GM12878 (cell line): Measurements from ENCODE around the gene ATP7A. TPM values are rescaled to one million over a fixed set of nuclear protein-coding genes. Genes with fewer than 3 reads are reported as not detected.

Experiments used
- ATF7 ChIP-seq: fragments of 450-650 bp; IDR thresholded peaks from 2 replicates; pipeline ENCODE4 v1.6.1; 2016; ENCODE audit warnings: low read depth, mild to moderate bottlenecking
- BCLAF1 ChIP-seq: fragments of 450-650 bp; IDR thresholded peaks from 2 replicates; pipeline ENCODE4 v1.6.1; 2017; ENCODE audit warnings: antibody characterized with exemption, mild to moderate bottlenecking, moderate library complexity
- BHLHE40 ChIP-seq, 2 experiments: fragments of 450-650 bp in 1 of 2; IDR thresholded peaks; 2 replicates each; pipeline ENCODE4 v1.6.1; 2011 to 2017; ENCODE audit warnings: low read depth in 2 of 2, borderline replicate concordance in 1 of 2, improper control_type of control experiment in 1 of 2, low read length in 1 of 2, mild to moderate bottlenecking in 1 of 2
- BRCA1 ChIP-seq: IDR thresholded peaks from 2 replicates; pipeline ENCODE4 v1.6.1; 2011; ENCODE audit warnings: low read depth, low read length, improper control_type of control experiment
- CHD2 ChIP-seq: IDR thresholded peaks from 2 replicates; pipeline ENCODE4 v1.6.1; 2011; ENCODE audit warnings: low read depth, low read length, improper control_type of control experiment, borderline replicate concordance
- CREM ChIP-seq: IDR thresholded peaks from 2 replicates; pipeline ENCODE4 v1.6.1; 2014; ENCODE audit warnings: antibody characterized with exemption, low read depth
- EGR1 ChIP-seq, 2 experiments: IDR thresholded peaks; 1 replicate in 1 of 2; 2 replicates in 1 of 2; pipeline ENCODE4 v1.6.1; 2011 to 2012; ENCODE audit warnings: low read depth in 2 of 2, low read length in 2 of 2, borderline replicate concordance in 1 of 2, mild to moderate bottlenecking in 1 of 2, moderate library complexity in 1 of 2
- EP300 ChIP-seq, 2 experiments: fragments of 150-350 bp in 1 of 2; IDR thresholded peaks; 2 replicates each; pipeline ENCODE4 v1.6.1; 2011 to 2012; ENCODE audit warnings: low read depth in 2 of 2, low read length in 2 of 2, borderline replicate concordance in 1 of 2, improper control_type of control experiment in 1 of 2, inconsistent platforms in 1 of 2; ENCODE audit not compliant: control insufficient read depth in 1 of 2
- ESRRA ChIP-seq: IDR thresholded peaks from 2 replicates; pipeline ENCODE4 v1.6.1; 2012; ENCODE audit warnings: mild to moderate bottlenecking, low read length, improper control_type of control experiment
- HDAC2 ChIP-seq: fragments of 200-600 bp; sonication (generic); IDR thresholded peaks from 2 replicates; pipeline ENCODE4 v1.6.1; 2017
- IKZF1 ChIP-seq: fragments of 450-650 bp; conservative IDR thresholded peaks from 2 replicates; pipeline ENCODE4 v1.6.1; 2017; ENCODE audit warnings: antibody characterized with exemption, mild to moderate bottlenecking
- IRF4 ChIP-seq: IDR thresholded peaks from 2 replicates; pipeline ENCODE4 v1.6.1; 2011; ENCODE audit warnings: low read depth, low read length
- MTA2 ChIP-seq: fragments of 450-650 bp; IDR thresholded peaks from 2 replicates; pipeline ENCODE4 v1.6.1; 2016; ENCODE audit warnings: low read depth, mild to moderate bottlenecking, moderate library complexity
- MXI1 ChIP-seq: fragments of 150-350 bp; IDR thresholded peaks from 2 replicates; pipeline ENCODE4 v1.6.1; 2011; ENCODE audit warnings: low read depth, mild to moderate bottlenecking, inconsistent platforms, low read length, improper control_type of control experiment
- NFYA ChIP-seq: IDR thresholded peaks from 2 replicates; pipeline ENCODE4 v1.6.1; 2011; ENCODE audit warnings: low read depth, mild to moderate bottlenecking, low read length, improper control_type of control experiment, borderline replicate concordance
- PAX5 ChIP-seq: IDR thresholded peaks from 2 replicates; pipeline ENCODE4 v1.6.1; 2011; ENCODE audit warnings: low read depth, low read length, borderline replicate concordance
- POU2F2 ChIP-seq: IDR thresholded peaks from 3 replicates; pipeline ENCODE4 v1.6.1; 2011; ENCODE audit warnings: low read depth, mild to moderate bottlenecking, low read length, borderline replicate concordance
- SKIL ChIP-seq: fragments of 450-650 bp; IDR thresholded peaks from 2 replicates; pipeline ENCODE4 v1.6.1; 2017; ENCODE audit warnings: mild to moderate bottlenecking, low read depth, inconsistent platforms; ENCODE audit not compliant: poor library complexity, severe bottlenecking
- SMARCA5 ChIP-seq: fragments of 450-650 bp; IDR thresholded peaks from 2 replicates; pipeline ENCODE4 v1.6.1; 2017; ENCODE audit warnings: mild to moderate bottlenecking
- WRNIP1 ChIP-seq: IDR thresholded peaks from 2 replicates; pipeline ENCODE4 v1.6.1; 2011; ENCODE audit warnings: low read depth, low read length, improper control_type of control experiment, borderline replicate concordance
- ZBTB40 ChIP-seq: fragments of 450-650 bp; IDR thresholded peaks from 2 replicates; pipeline ENCODE4 v1.6.1; 2016; ENCODE audit warnings: mild to moderate bottlenecking, moderate library complexity, borderline replicate concordance
- ZNF207 ChIP-seq: fragments of 450-650 bp; IDR thresholded peaks from 2 replicates; pipeline ENCODE4 v1.6.1; 2014; ENCODE audit warnings: antibody characterized with exemption, mild to moderate bottlenecking, borderline replicate concordance
- ZNF384 ChIP-seq: IDR thresholded peaks from 2 replicates; pipeline ENCODE4 v1.6.1; 2012; ENCODE audit warnings: low read depth, mild to moderate bottlenecking, low read length, improper control_type of control experiment, borderline replicate concordance
- polyA plus RNA-seq, 11 experiments: library from polyadenylated mRNA; depleted of rRNA in 4 of 11; unstranded in 6 of 11; stranded (reverse) in 5 of 11; fragments of >200 nt; fragmentation: Nextera tagmentation in 4 of 11; fragmentation: Illumina TruSeq in 1 of 11; extraction: Ambion mirVana in 4 of 11; extraction: Trizol in 1 of 11; gene quantifications; 1 replicate in 1 of 11; 2 replicates in 10 of 11; pipeline versions ENCODE4 v1.2.1 to v1.2.3, GENCODE V29; 2011 to 2016; ENCODE audit warnings: inconsistent platforms in 2 of 11, missing spikeins in 2 of 11, low read depth in 1 of 11
- total RNA-seq, 4 experiments: library from RNA; depleted of rRNA in 3 of 4; stranded (reverse); fragments of >200 nt in 3 of 4; fragmentation: Illumina TruSeq in 1 of 4; extraction: Trizol in 1 of 4; gene quantifications; 2 replicates each; pipeline versions ENCODE4 v1.2.1 to v1.2.3, GENCODE V29; 2013 to 2021

The ATP7A gene
- total and polyA plus RNA-seq, 10 of the 15 experiments (the other 5 are each of a cell fraction or from before 2014, with no cell fraction given) = 2.5 to 12.0 (median 7.6) TPM

- TF ChIP-seq ZBTB40 = no peak
- no peak for TF ChIP-seq ESRRA
- TF ChIP-seq BRCA1 = no peak
- no peak for TF ChIP-seq ZNF207
- TF ChIP-seq CREM = peak; percentile 60; the same call in 1 of the 2 replicates
- TF ChIP-seq PAX5 = no peak
- no peak for TF ChIP-seq CHD2
- no peak for TF ChIP-seq WRNIP1
- TF ChIP-seq ATF7 = no peak
- no peak for TF ChIP-seq ZNF384
- TF ChIP-seq SKIL = no peak
- no peak for TF ChIP-seq MXI1
- TF ChIP-seq SMARCA5 = no peak
- TF ChIP-seq IRF4 = no peak
- no peak for TF ChIP-seq NFYA
- TF ChIP-seq EGR1 (IDR thresholded peaks at IDR 0.05; ENCODE audit: borderline replicate concordance in 1 of 2, low read depth in 2 of 2, low read length in 2 of 2) = peak in 1 of 2 experiments; percentile 39; a peak in 1 of 3 replicates
- peak; percentile 10; the same call in 1 of the 2 replicates for TF ChIP-seq IKZF1
- TF ChIP-seq BHLHE40 (IDR thresholded peaks at IDR 0.05; ENCODE audit: borderline replicate concordance in 1 of 2, low read depth in 2 of 2, low read length in 1 of 2) = peak in 1 of 2 experiments; percentile 37; a peak in 1 of 4 replicates
- TF ChIP-seq POU2F2 = peak; percentile 43; the same call in 1 of the 3 replicates
- TF ChIP-seq BCLAF1 = no peak
- 0 out of 4 replicates have a peak, but pooled peaks of 1 of the 2 experiments have one; percentile 8 for TF ChIP-seq EP300 (IDR thresholded peaks at IDR 0.05; ENCODE audit: borderline replicate concordance in 1 of 2, control insufficient read depth in 1 of 2, low read depth in 2 of 2, low read length in 2 of 2)
- TF ChIP-seq HDAC2 = no peak
- no peak; the same call in 1 of the 2 replicates for TF ChIP-seq MTA2
These were observed 153.7 kb downstream of the ATP7A start (continued) for GRCh38 chrX:78064152-78064551.
